H9 (cell line): ENCODE data around the gene OMP. TPM values are rescaled to one million over a fixed set of nuclear protein-coding genes. Genes with fewer than 3 reads are reported as not detected.

Experiments used
- DNase-seq: peaks from one replicate; pipeline ENCODE4 v3.0.0-alpha.2; 2017
- H2AFZ ChIP-seq: one replicate; pipeline ENCODE4 v1.6.1; 2013; ENCODE audit warnings: mild to moderate bottlenecking, low read length, control low read depth, moderate library complexity
- H2AK5ac ChIP-seq: 2 replicates; pipeline ENCODE4 v1.6.1; 2013; ENCODE audit warnings: low read length, control low read depth, mixed read lengths; ENCODE audit not compliant: insufficient read length
- H2BK120ac ChIP-seq: one replicate; pipeline ENCODE4 v1.6.1; 2013; ENCODE audit warnings: low read depth, mild to moderate bottlenecking, low read length, control low read depth, inconsistent platforms; ENCODE audit not compliant: poor library complexity, severe bottlenecking
- H2BK12ac ChIP-seq: 2 replicates; pipeline ENCODE4 v1.6.1; 2013; ENCODE audit warnings: low read length, control low read depth, mixed read lengths, low read depth; ENCODE audit not compliant: insufficient read length
- H2BK15ac ChIP-seq: 2 replicates; pipeline ENCODE4 v1.6.1; 2013; ENCODE audit warnings: low read depth, low read length, control low read depth
- H2BK20ac ChIP-seq: one replicate; pipeline ENCODE4 v1.6.1; 2013; ENCODE audit warnings: low read depth, mild to moderate bottlenecking, low read length, control low read depth, inconsistent platforms; ENCODE audit not compliant: poor library complexity, severe bottlenecking
- H2BK5ac ChIP-seq: 2 replicates; pipeline ENCODE4 v1.6.1; 2013; ENCODE audit warnings: low read length, control low read depth, mixed read lengths; ENCODE audit not compliant: insufficient read length
- H3K14ac ChIP-seq: 2 replicates; pipeline ENCODE4 v1.6.1; 2013; ENCODE audit warnings: low read length, control low read depth; ENCODE audit not compliant: insufficient read depth
- H3K18ac ChIP-seq: 2 replicates; pipeline ENCODE4 v1.6.1; 2013; ENCODE audit warnings: low read depth, mild to moderate bottlenecking, mixed read lengths, low read length, control low read depth; ENCODE audit not compliant: insufficient read length
- H3K23ac ChIP-seq: 2 replicates; pipeline ENCODE4 v1.6.1; 2013; ENCODE audit warnings: low read length, control low read depth, mixed read lengths, low read depth; ENCODE audit not compliant: insufficient read length
- H3K23me2 ChIP-seq: 2 replicates; pipeline ENCODE4 v1.6.1; 2013; ENCODE audit warnings: low read depth, mild to moderate bottlenecking, mixed read lengths, low read length, control low read depth; ENCODE audit not compliant: insufficient read length, poor library complexity, severe bottlenecking
- H3K27ac ChIP-seq: 2 replicates; pipeline ENCODE4 v1.5.1; 2013; ENCODE audit warnings: low read length, control low read depth, mixed read lengths, low read depth; ENCODE audit not compliant: insufficient read length
- H3K27me3 ChIP-seq: 2 replicates; pipeline ENCODE4 v1.6.1; 2013; ENCODE audit warnings: low read length, control low read depth, inconsistent platforms; ENCODE audit not compliant: insufficient read depth
- H3K4ac ChIP-seq: 2 replicates; pipeline ENCODE4 v1.6.1; 2013; ENCODE audit warnings: low read depth, mild to moderate bottlenecking, control low read depth, inconsistent platforms, low read length, moderate library complexity
- H3K4me1 ChIP-seq: 2 replicates; pipeline ENCODE4 v1.6.1; 2013; ENCODE audit warnings: low read length, control low read depth, inconsistent platforms; ENCODE audit not compliant: insufficient read depth
- H3K4me2 ChIP-seq: 2 replicates; pipeline ENCODE4 v1.6.1; 2013; ENCODE audit warnings: low read length, control low read depth, mixed read lengths; ENCODE audit not compliant: insufficient read length, insufficient read depth
- H3K56ac ChIP-seq: 2 replicates; pipeline ENCODE4 v1.6.1; 2013; ENCODE audit warnings: low read depth, mild to moderate bottlenecking, mixed read lengths, low read length, control low read depth; ENCODE audit not compliant: insufficient read length
- H3K79me1 ChIP-seq: 2 replicates; pipeline ENCODE4 v1.6.1; 2013; ENCODE audit warnings: low read depth, mild to moderate bottlenecking, moderate library complexity, low read length, control low read depth, inconsistent platforms; ENCODE audit not compliant: insufficient read depth, poor library complexity, severe bottlenecking
- H3K79me2 ChIP-seq: 2 replicates; pipeline ENCODE4 v1.6.1; 2013; ENCODE audit warnings: low read length, control low read depth, inconsistent platforms; ENCODE audit not compliant: insufficient read depth
- H3K9ac ChIP-seq: 2 replicates; pipeline ENCODE4 v1.6.1; 2013; ENCODE audit warnings: low read length, control low read depth, mixed read lengths; ENCODE audit not compliant: insufficient read length; ENCODE audit errors: extremely low read depth
- H3K9me3 ChIP-seq: one replicate; pipeline ENCODE4 v1.6.1; 2013; ENCODE audit warnings: low read depth, low read length, inconsistent platforms; ENCODE audit not compliant: control insufficient read depth
- H3T11ph ChIP-seq: one replicate; pipeline ENCODE4 v1.6.1; 2013; ENCODE audit warnings: mild to moderate bottlenecking, low read length, control low read depth, inconsistent platforms
- H4K20me1 ChIP-seq: one replicate; pipeline ENCODE4 v1.6.1; 2013; ENCODE audit not compliant: control insufficient read depth, insufficient read length, insufficient read depth
- H4K5ac ChIP-seq: 2 replicates; pipeline ENCODE4 v1.6.1; 2013; ENCODE audit warnings: low read depth, mild to moderate bottlenecking, mixed read lengths, low read length, control low read depth; ENCODE audit not compliant: insufficient read length
- H4K8ac ChIP-seq: replicated peaks from 2 replicates; pipeline ENCODE4 v1.6.1; 2013; ENCODE audit warnings: low read length, control low read depth, mixed read lengths, low read depth; ENCODE audit not compliant: insufficient read length
- H4K91ac ChIP-seq: 2 replicates; pipeline ENCODE4 v1.6.1; 2013; ENCODE audit warnings: low read depth, mild to moderate bottlenecking, moderate library complexity, mixed read lengths, low read length, control low read depth; ENCODE audit not compliant: insufficient read length
- H3K27ac Mint-ChIP-seq, 3 experiments: 2 replicates in 2 of 3; 3 replicates in 1 of 3; pipeline ENCODE4 v1.8.0; 2020 to 2021; ENCODE audit warnings: mixed read lengths in 3 of 3, mild to moderate bottlenecking in 1 of 3, moderate library complexity in 1 of 3
- H3K27me3 Mint-ChIP-seq: 2 replicates; pipeline ENCODE4 v1.8.0; 2021; ENCODE audit warnings: low read depth, mild to moderate bottlenecking, moderate library complexity, mixed read lengths
- H3K36me3 Mint-ChIP-seq, 3 experiments: 2 replicates in 2 of 3; 3 replicates in 1 of 3; pipeline ENCODE4 v1.8.0; 2020 to 2021; ENCODE audit warnings: low read depth in 3 of 3, mixed read lengths in 3 of 3; ENCODE audit not compliant: insufficient read depth in 1 of 3
- H3K4me1 Mint-ChIP-seq, 2 experiments: 2 replicates each; pipeline ENCODE4 v1.8.0; 2020; ENCODE audit warnings: mixed read lengths in 2 of 2
- H3K4me3 Mint-ChIP-seq, 2 experiments: 2 replicates in 1 of 2; 3 replicates in 1 of 2; pipeline ENCODE4 v1.8.0; 2020 to 2021; ENCODE audit warnings: mild to moderate bottlenecking in 2 of 2, mixed read lengths in 2 of 2, moderate library complexity in 1 of 2
- H3K9me3 Mint-ChIP-seq, 2 experiments: 2 replicates in 1 of 2; 3 replicates in 1 of 2; pipeline ENCODE4 v1.8.0; 2020; ENCODE audit warnings: mild to moderate bottlenecking in 2 of 2, mixed read lengths in 2 of 2, moderate library complexity in 1 of 2
- CTCF ChIP-seq: fragments of 200-600 bp; sonication (generic); conservative IDR thresholded peaks from 3 replicates; pipeline ENCODE4 v1.8.0; 2021; ENCODE audit warnings: antibody characterized with exemption, mild to moderate bottlenecking
- WGBS: extraction: QIAGEN DNeasy Blood & Tissue Kit; methylation state at CpG from one replicate; pipeline ENCODE4 v1.1.7; 2013; ENCODE audit warnings: missing lambda C conversion rate, low lambda C conversion rate, mixed read lengths; ENCODE audit not compliant: insufficient read length; ENCODE audit errors: extremely low coverage; 5-methylcytosine and 5-hydroxymethylcytosine counted together
- total RNA-seq: library from RNA; stranded (reverse); gene quantifications from 2 replicates; pipeline ENCODE4 v1.2.1, GENCODE V29; 2021

OMP gene
- total RNA-seq, 1 experiment from 2014 or later = not detected

GRCh38 chr11:77094841-77095365 lies 7.7 kb upstream of the OMP start:
- no peak overlapping the region for H4K8ac ChIP-seq
- H3K18ac ChIP-seq = no peak overlapping the region
- H2BK120ac ChIP-seq = no peak overlapping the region
- H2AFZ ChIP-seq = no peak overlapping the region
- no peaks in the 10 kb centered on the region for H3K79me1 ChIP-seq
- no peak overlapping the region for H4K5ac ChIP-seq
- no peak for DNase-seq
- H2BK15ac ChIP-seq = no peak overlapping the region
- Mint-ChIP-seq H3K36me3 (peaks cover 0 to 3% (median 0%) of the 10 kb centered on the region in 3 experiments; a peak in 1 of 7 replicates), H3K9me3 (peaks cover 0 to 3% of the 10 kb centered on the region in 2 experiments; a peak in 1 of 5 replicates), H3K4me1 (peaks cover 6 to 19% of the 10 kb centered on the region in 2 experiments), H3K27ac (no peak overlapping the region; a peak in 1 of 7 replicates), H3K27me3 (no peaks in the 10 kb centered on the region), H3K4me3 (no peak overlapping the region)
- H3K79me2 ChIP-seq = no peaks in the 10 kb centered on the region
- H3K56ac ChIP-seq = no peak overlapping the region
- no CpG with 5 or more reads among the region's 7 CpGs for WGBS
- no peak overlapping the region for H2AK5ac ChIP-seq
- no peak overlapping the region for H3T11ph ChIP-seq
- no peak overlapping the region for H4K91ac ChIP-seq
- no peaks in the 10 kb centered on the region for H3K27me3 ChIP-seq
- H2BK5ac ChIP-seq = no peak overlapping the region
- H2BK20ac ChIP-seq = no peak overlapping the region
- no peak overlapping the region for H3K14ac ChIP-seq
- no peak for TF ChIP-seq CTCF
- no peaks in the 10 kb centered on the region for H3K4me1 ChIP-seq
- no peak overlapping the region for H3K9ac ChIP-seq
- H3K4ac ChIP-seq = no peak overlapping the region
- no peak overlapping the region for H2BK12ac ChIP-seq
- H4K20me1 ChIP-seq = no peaks in the 10 kb centered on the region
- no peaks in the 10 kb centered on the region for H3K23me2 ChIP-seq
- H3K9me3 ChIP-seq = no peaks in the 10 kb centered on the region
- no peak overlapping the region for H3K4me2 ChIP-seq
- H3K27ac ChIP-seq = no peak overlapping the region
- no peak overlapping the region for H3K23ac ChIP-seq
